Measurements from ENCODE around the gene RCVRN.

- TF ChIP-seq CTCF (conservative IDR thresholded peaks at IDR 0.05; ENCODE audit: low read depth, low read length) (no peak), POLR2A (IDR thresholded peaks at IDR 0.05; ENCODE audit: low read depth, low read length) (no peak), RFX5 (IDR thresholded peaks at IDR 0.05; ENCODE audit: low read depth, low read length) (no peak), RCOR1 (IDR thresholded peaks at IDR 0.05; ENCODE audit: insufficient replicate concordance, low read length) (no peak), RAD21 (IDR thresholded peaks at IDR 0.05; ENCODE audit: low read length) (no peak), CEBPB (IDR thresholded peaks at IDR 0.05; ENCODE audit: low read depth, low read length) (no peak)
Observed at GRCh38 chr17:9907883-9908648, 3.0 kb upstream of the RCVRN start.

All from IMR-90 (cell line).